Stimulated activated CD4-positive, alpha-beta T cell treated with anti-CD3 and anti-CD28 coated beads, Interleukin-12 subunit alpha, Interleukin-12 subunit beta, amount 100 ng/mL, for 24 hours (primary cell): ENCODE data around the gene ZNF644.

ENCODE experiments used
- DNase-seq, 2 experiments: peaks; one replicate each; pipeline ENCODE4 v3.0.0-alpha.2; 2020; ENCODE audit warnings: low read depth in 2 of 2

Gene ZNF644

GRCh38 chr1:91020967-91021685 is 709 bp downstream of the ZNF644 start:
- DNase-seq: peak; percentile 30 to 64

DNA sequence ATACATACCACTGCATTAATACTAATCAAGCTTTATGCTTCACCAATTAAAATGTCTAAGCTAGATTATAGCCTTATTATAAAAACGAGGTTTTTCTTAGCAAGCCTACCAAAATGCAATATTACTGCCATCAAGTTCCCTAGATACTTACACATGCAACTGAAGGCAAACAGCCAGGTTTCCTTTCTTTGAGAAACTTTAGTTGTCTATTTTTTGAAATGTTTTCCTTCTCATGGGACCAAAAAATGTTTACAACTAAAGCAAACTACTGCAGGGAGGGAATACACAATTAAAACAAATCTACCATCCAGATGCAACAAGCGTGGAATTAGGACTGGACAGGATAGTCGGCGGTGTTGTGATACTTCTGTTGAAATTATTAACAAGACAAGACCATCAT is 1.3 kb downstream of the ZNF644 start:
- no peak for DNase-seq

DNA sequence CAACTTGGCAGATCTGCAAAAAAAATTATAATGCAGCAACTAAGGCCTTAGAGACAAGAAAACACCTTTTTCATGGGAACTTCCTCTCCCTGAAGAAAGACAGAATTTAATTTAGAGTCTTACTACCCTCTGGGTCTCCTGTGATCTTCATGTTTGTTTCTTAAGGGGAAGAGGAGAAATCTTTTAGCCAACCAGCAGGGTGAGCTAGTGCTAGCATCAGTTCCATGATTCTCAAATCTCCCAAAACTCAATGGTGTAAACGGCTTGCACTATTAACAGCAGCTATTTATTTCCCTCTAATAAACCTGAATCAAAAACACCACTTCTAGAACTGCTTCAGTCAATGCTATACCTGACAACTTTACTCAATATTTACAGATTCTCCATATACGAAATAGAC is 3.8 kb downstream of the ZNF644 start:
- DNase-seq: no peak

DNA sequence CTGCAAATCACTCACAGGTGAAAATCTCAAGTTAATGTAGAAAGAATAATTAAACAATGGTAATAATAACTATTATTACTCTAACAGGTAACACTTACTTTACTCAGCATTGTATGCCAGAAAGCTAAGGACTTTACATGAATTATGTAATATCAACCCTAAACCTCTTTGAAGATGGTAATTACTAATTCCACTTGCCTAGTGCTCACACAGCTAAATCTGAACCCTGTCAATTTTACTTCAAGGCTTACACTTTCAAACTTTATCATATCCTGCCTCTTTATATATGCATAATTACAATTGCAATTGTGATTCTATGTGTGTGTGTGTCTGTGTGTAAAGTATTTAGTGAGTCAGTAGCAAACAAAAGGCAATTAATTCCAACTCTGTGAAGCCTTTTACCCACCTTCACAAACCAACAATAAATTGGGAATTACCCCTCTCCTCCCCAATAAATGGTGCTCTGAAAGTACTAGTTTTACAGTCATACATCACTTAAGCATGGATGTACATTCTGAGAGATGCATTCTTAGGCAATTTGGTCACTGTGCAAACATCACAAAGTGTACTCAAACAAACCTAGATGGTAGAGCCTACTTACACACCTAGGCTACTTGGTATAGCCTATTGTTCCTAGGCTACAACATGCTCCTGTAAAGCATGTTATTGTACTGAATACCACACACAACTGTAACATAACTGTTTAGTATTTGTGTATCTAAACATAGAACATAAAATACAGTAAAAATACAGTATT is 5.9 kb downstream of the ZNF644 start:
- DNase-seq: no peak

DNA sequence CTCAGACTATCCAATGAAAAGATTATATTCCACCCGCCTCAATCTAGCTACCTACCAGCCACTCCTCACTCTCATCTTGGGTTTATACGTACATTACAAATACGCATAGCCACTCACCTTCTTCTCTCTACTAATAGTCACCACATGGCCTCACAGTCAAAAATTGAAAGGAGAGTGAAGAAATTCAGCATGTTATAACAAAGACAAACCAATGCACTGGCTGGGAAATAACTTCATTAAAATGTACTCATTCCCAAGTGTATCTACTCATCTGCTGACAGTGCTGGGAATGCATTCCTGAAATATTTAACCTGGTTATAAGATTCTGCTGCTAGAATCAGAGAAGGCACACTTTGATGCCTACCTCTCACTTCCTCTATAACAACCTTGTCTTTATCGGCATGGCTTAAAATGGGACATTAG is 6.5 kb downstream of the ZNF644 start:
- no peak for DNase-seq

DNA sequence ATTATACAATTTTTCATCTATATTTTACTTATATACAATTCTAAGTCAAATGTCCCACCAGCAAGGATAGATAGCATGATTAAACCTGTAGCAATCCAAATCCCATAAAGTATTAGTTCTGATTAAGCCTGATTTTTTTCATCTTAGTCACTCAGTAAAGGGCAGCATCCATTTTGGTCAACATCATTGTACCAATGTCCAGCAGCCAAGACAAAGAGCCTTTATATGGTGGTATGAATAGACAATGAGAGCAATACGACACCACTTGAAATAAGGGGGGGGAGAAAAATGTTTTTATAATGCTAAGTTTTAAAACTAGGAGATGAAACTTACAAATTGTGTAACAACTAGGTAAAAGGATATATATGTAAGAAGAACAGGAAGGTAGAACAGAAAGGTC is 7.4 kb downstream of the ZNF644 start:
- no peak for DNase-seq

DNA sequence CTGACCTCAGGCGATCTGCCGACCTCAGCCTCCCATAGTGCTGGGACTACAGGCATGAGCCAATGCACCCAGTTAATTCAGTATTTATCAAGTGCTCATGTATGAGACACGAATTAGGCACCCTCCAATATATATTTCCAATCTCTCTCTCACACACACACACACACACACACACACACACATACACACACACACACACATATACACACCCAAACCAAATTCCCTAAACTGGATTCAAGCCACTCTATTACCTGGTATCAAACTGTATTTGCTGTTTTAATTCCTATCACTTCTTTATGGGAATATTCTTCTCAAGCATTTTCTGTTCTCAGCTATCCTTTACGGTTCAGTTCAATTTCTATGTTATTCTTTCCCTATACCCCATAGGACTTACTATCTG is 8.5 kb downstream of the ZNF644 start:
- no peak for DNase-seq

DNA sequence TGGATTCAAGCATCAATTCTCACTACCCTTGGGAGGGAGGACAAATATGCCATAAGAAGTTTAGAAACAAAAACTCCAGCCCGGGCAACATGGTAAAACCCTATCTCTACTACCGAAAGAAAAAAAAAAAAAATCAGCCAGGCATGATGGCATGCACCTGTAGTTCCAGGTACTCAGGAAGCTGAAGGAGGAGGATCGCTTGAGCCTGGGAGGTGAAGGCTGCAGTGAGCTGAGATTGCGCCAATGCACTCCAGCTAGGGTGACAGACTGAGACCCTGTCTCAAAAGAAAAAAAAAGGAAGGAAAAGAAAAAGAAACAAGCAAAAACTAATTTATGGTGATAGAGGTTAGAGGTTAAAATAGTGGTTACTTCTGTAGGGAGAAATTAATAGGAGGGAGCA is 9.6 kb downstream of the ZNF644 start:
- no peak for DNase-seq

DNA sequence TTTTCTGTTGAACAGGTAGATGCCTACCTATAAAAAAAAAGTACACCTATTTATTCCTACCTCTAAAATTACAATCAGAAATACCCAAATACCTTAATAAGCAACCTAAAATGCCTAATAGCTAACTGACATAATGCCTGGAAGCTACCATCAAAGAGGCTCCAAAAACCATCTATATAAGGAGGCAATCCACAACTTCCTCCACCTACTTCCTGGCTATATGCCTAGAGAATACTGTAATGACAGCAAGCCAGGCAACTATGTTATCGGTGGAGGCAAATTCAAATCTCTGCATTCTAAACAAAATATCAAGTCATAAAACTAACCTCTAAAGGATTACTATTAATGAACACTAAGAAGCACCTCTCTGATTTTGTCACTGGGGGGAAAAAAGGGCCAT is 10.1 kb downstream of the ZNF644 start:
- no peak for DNase-seq

- DNase-seq: no peak
Measured at GRCh38 chr1:91007827-91008226, 14.0 kb downstream of the ZNF644 start.

DNA sequence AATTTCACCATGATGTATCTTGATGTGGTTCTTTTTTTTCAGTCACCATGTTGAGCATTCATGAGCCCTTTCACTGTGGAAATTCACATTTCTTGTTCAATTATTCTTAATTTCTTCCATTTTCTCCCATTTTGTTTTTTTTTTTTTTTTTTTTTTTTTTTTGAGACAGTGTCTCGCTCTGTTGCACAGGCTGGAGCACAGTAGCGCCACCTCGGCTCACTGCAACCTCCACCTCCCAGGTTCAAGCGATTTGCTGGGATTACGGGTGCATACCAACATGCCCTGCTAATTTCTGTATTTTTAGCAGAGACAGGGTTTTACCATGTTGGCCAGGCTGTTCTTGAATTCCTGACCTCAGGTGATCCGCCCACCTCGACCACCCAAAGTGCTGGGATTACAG is 14.7 kb downstream of the ZNF644 start:
- DNase-seq: no peak

DNA sequence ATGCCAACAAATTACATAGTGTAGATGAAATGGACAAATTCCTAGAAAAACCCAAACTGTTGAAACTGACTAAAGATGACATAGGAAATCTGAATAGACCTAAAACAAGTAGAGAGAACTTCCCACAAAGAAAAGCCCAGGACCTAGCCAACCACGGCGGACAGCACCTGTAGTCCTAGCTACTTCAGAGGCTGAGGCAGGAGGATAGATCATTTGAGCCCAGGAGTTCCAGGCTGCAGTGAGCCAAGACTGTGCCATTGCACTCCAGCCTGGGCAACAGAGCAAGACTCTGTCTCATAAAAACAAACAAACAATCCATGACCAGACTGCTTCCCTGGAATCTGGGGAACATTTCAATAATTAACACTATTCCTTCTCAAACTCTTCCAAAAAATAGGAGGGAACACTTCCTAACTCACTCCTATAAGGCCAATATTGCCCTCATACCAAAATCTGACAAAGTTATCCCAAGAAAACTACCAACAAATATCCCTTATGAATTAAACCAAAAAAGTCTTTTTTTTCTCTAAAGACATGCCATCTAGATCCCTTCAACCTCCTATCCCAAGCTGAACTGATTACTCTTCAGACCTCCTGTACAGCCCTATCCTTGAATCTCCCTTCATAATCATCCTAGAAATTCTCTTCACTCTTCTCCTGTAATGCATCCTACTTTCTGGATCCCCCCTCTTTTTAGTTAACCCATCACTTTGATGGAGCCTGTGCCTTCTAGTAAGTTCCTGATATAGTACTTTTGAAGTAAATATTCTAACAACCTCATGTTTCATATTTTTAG is 15.5 kb downstream of the ZNF644 start:
- no peak for DNase-seq

- DNase-seq: no peak
Measured at GRCh38 chr1:91005285-91005684, 16.6 kb downstream of the ZNF644 start.

- no peak for DNase-seq
Measured at GRCh38 chr1:91004145-91004544, 17.7 kb downstream of the ZNF644 start.

GRCh38 chr1:90996742-90997413 is 25.0 kb downstream of the ZNF644 start:
- no peak for DNase-seq

DNA sequence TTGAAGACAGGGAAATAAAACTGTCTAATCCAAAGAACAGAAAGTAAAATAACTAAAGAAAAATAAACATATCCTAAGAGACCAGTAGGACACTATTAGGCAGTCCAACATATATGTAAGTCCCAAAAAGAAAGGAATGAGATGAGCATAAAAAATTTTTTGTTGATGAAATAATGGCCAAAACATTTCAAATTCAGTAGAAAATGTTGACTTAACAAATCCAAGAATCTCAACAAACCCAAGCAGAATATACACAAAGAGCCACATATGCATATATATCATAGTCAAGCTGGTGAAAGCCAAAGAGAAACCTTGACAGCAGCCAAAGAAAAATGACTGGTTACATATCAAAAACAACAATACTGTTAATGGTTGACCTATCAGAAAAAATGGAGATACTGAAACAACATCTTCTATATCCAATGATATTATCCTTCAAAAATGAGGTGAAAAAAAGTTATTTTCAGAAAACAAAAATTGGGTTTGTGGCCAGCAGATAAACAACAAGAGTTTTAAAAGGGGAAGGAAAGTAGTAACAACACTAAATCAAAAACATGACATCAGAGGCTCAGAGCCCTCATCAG is 26.4 kb downstream of the ZNF644 start:
- DNase-seq: no peak

DNA sequence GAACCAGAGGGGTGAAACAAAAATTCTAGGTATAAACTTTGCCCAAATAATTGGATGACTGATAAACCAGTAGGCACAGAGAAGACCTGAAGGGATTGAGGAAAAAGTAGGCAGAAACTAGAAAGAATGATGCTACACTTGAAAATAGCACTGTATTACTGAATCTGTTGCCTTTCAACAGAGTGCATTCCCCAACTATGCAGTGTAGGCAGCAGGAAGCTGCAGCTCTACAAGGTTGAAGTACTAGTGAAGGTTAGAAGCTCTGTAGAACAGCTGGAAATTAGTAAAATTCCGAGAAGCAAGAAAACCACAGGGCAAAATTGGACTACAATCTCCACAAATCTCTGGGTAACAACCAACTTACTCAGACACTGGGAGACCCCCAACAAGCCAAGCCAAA is 27.4 kb downstream of the ZNF644 start:
- no peak for DNase-seq

DNA sequence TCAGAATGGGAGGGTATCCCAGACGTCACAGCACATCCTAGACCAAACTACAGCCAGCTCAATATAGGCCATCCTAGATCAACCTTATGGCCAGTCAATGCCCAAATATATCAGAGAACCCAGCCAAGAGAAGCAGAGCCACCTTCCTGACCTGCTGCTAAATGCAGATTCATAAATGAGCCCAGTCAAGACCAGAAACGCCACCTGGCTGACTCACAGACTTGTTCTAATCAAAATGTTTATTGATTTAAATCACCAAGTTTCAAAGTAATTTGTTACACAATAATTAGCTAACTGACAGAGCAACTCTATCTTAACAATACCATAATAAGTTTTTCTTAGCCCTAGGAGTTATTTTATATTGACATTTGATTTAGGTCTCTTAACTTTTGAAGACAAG is 28.6 kb downstream of the ZNF644 start:
- no peak for DNase-seq

DNA sequence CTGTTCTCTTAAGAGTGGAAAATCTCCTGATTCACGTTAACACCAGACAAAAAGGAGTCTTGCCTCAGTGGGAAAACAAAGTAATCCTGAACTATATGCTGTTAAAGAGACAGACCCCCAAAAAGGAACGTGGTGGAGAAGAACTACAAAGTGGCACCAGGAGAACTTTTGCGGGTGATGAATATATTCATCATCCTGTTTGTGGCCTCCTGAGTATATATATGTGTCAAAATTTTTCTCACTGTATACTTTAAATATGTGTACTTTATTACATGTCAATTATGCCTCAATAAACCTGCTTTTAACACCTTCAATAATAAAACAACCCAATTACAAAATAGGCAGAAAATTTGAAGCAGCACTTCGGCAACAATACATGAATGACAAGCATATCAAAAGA is 31.1 kb downstream of the ZNF644 start:
- DNase-seq: no peak

GRCh38 chr1:90989990-90990389 is 31.8 kb downstream of the ZNF644 start:
- no peak for DNase-seq

DNA sequence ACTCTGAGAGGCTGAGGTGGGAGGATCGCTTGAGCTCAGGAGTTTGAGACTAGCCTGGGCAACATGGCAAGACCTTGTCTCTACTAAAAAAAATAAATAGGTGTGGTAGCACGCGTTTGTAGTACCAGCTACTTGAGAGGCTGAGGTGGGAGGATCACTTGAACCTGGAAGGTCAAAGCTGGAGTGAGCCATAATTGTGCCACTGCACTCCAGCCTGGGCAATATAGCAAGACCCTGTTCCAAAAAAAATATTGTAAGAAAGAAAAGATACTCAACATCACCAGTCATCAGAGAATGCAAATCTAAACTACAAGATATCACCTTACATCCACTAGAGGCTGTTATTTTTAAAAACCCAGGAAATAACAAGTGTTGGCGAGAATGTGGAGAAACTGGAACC is 32.5 kb downstream of the ZNF644 start:
- no peak for DNase-seq

GRCh38 chr1:90987841-90988240 is 34.0 kb downstream of the ZNF644 start:
- DNase-seq: no peak
